HEK293 (cell line): ENCODE results near the gene HLF.

Source experiments
- CTCF ChIA-PET: fragments of 350-600 bp; formaldehyde crosslinking; extraction: SDS; loops from one replicate; lab custom pipeline; 2021; ENCODE audit warnings: antibody characterized with exemption; lab: Yijun Ruan, JAX
- POLR2A ChIA-PET: fragments of 300-600 bp; formaldehyde crosslinking; extraction: SDS; loops from one replicate; lab custom pipeline; 2020; ENCODE audit warnings: antibody characterized with exemption, inconsistent platforms; lab: Yijun Ruan, JAX
- H3K27ac ChIP-seq: fragments of 200-500 bp; sonication (Bioruptor generic); 2 replicates; pipeline ENCODE4 v1.5.1; 2014; ENCODE audit warnings: low read depth, low read length, control low read depth, inconsistent platforms; ENCODE audit errors: extremely low read depth
- H3K36me3 ChIP-seq, 2 experiments: fragments of 200-500 bp in 1 of 2; sonication (Bioruptor generic) in 1 of 2; 1 replicate in 1 of 2; 2 replicates in 1 of 2; pipeline ENCODE4 v1.5.1; 2014 to 2017; ENCODE audit warnings: inconsistent platforms in 2 of 2, low read length in 2 of 2; ENCODE audit not compliant: control insufficient read depth in 2 of 2, insufficient read depth in 1 of 2
- H3K4me1 ChIP-seq: fragments of 200-500 bp; sonication (Bioruptor generic); 2 replicates; pipeline ENCODE4 v1.5.1; 2014; ENCODE audit warnings: mild to moderate bottlenecking, low read length, inconsistent platforms; ENCODE audit not compliant: control insufficient read depth, insufficient read depth
- H3K4me3 ChIP-seq: 2 replicates; pipeline ENCODE4 v1.5.1; 2011; ENCODE audit warnings: low read depth, mild to moderate bottlenecking, control low read depth, low read length, moderate library complexity
- H3K9me3 ChIP-seq: fragments of 200-500 bp; sonication (Bioruptor generic); 2 replicates; pipeline ENCODE4 v1.5.1; 2014; ENCODE audit warnings: low read depth, low read length, inconsistent platforms; ENCODE audit not compliant: control insufficient read depth, insufficient read depth
- BCL11A ChIP-seq: fragments of 450-650 bp; formaldehyde crosslinking; IDR thresholded peaks from 2 replicates; pipeline ENCODE4 v1.5.1; 2016; ENCODE audit warnings: low read depth, missing biosample characterization, missing genetic modification characterization
- KLF1 ChIP-seq: fragments of 450-650 bp; formaldehyde crosslinking; IDR thresholded peaks from 2 replicates; pipeline ENCODE4 v1.5.1; 2016; ENCODE audit warnings: missing biosample characterization, missing genetic modification characterization
- PRDM1 ChIP-seq: fragments of 450-650 bp; formaldehyde crosslinking; IDR thresholded peaks from 2 replicates; pipeline ENCODE4; 2016; ENCODE audit warnings: missing biosample characterization, missing genetic modification characterization
- SALL2 ChIP-seq: fragments of 450-650 bp; formaldehyde crosslinking; IDR thresholded peaks from 2 replicates; pipeline ENCODE4 v1.5.0; 2017; ENCODE audit warnings: missing biosample characterization, mild to moderate bottlenecking, missing genetic modification characterization, borderline replicate concordance
- ZFP37 ChIP-seq: fragments of 450-650 bp; formaldehyde crosslinking; IDR thresholded peaks from 2 replicates; pipeline ENCODE4 v1.5.1; 2016; ENCODE audit warnings: missing biosample characterization, missing genetic modification characterization
- ZNF133 ChIP-seq: fragments of 450-650 bp; formaldehyde crosslinking; IDR thresholded peaks from 2 replicates; pipeline ENCODE4 v1.5.1; 2016; ENCODE audit warnings: missing biosample characterization, missing genetic modification characterization
- ZNF202 ChIP-seq: fragments of 450-650 bp; formaldehyde crosslinking; IDR thresholded peaks from 2 replicates; pipeline ENCODE4 v1.5.1; 2016; ENCODE audit warnings: missing biosample characterization, missing genetic modification characterization, borderline replicate concordance
- ZNF248 ChIP-seq: fragments of 450-650 bp; formaldehyde crosslinking; IDR thresholded peaks from 2 replicates; pipeline ENCODE4 v1.5.1; 2017; ENCODE audit warnings: missing biosample characterization, missing genetic modification characterization
- ZNF335 ChIP-seq: fragments of 450-650 bp; formaldehyde crosslinking; conservative IDR thresholded peaks from 2 replicates; pipeline ENCODE4 v1.5.1; 2016; ENCODE audit warnings: missing biosample characterization, missing genetic modification characterization
- ZNF561 ChIP-seq: fragments of 450-650 bp; IDR thresholded peaks from 2 replicates; pipeline ENCODE4 v1.5.1; 2018; ENCODE audit warnings: missing biosample characterization, missing genetic modification characterization, borderline replicate concordance
- ZNF747 ChIP-seq: fragments of 450-650 bp; formaldehyde crosslinking; IDR thresholded peaks from 2 replicates; pipeline ENCODE4 v1.5.1; 2016; ENCODE audit warnings: missing biosample characterization, missing genetic modification characterization
- ZNF768 ChIP-seq: fragments of 450-650 bp; formaldehyde crosslinking; IDR thresholded peaks from 2 replicates; pipeline ENCODE4 v1.5.1; 2018; ENCODE audit warnings: missing biosample characterization, mild to moderate bottlenecking, missing genetic modification characterization
- TF ChIP-seq, protein P1 (sequence below): fragments of 450-650 bp; formaldehyde crosslinking; IDR thresholded peaks from 2 replicates; pipeline ENCODE4 v1.5.1; 2016; ENCODE audit warnings: missing biosample characterization, missing genetic modification characterization
- TF ChIP-seq, protein P2 (sequence below): fragments of 450-650 bp; formaldehyde crosslinking; IDR thresholded peaks from 2 replicates; pipeline ENCODE4 v1.5.1; 2016; ENCODE audit warnings: missing biosample characterization, missing genetic modification characterization, borderline replicate concordance
- TF ChIP-seq, protein P3 (sequence below): fragments of 450-650 bp; formaldehyde crosslinking; IDR thresholded peaks from 2 replicates; pipeline ENCODE4 v1.5.1; 2017; ENCODE audit warnings: missing biosample characterization, missing genetic modification characterization
- TF ChIP-seq, protein P4 (sequence below): fragments of 450-650 bp; formaldehyde crosslinking; IDR thresholded peaks from 2 replicates; pipeline ENCODE4 v1.5.1; 2016; ENCODE audit warnings: missing biosample characterization, missing genetic modification characterization, borderline replicate concordance
- TF ChIP-seq, protein P5 (sequence below): fragments of 450-650 bp; formaldehyde crosslinking; IDR thresholded peaks from 2 replicates; pipeline ENCODE4 v1.5.0; 2017; ENCODE audit warnings: missing biosample characterization, missing genetic modification characterization, borderline replicate concordance

Gene HLF

DNA sequence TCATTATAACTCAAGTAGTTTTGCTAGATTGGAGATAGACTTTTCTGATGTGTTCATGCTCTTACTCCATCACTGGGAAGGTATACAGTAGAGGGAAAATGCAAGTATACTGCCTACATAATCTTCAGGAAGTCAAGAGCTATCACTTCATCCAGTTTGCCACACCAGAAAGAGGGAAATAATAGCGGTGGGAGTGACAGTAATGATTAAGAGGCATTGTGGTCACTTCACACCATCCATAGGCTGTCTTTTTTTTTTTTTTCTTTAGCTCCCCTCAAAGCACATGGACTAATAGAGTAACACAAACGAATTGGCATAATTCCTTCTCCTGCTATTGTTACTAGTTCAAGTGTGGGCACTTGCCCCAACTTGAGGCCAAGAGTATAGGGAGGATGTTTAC, 28.4 kb upstream of the HLF start:
- no peaks in the 10 kb centered on the region for H3K9me3 ChIP-seq
- TF ChIP-seq ZNF747 (tag by site-specific recombination) (no peak), SALL2 (tag by site-specific recombination) (no peak), ZNF202 (tag by site-specific recombination) (no peak), PRDM1 (tag by site-specific recombination) (no peak), KLF1 (tag by site-specific recombination) (no peak), ZNF133 (no peak), ZFP37 (tag by site-specific recombination) (no peak), ZNF561 (tag by site-specific recombination) (no peak), ZNF248 (tag by site-specific recombination) (no peak), ZNF335 (tag by site-specific recombination) (no peak), ZNF768 (no peak), BCL11A (tag by site-specific recombination) (no peak)
- TF ChIP-seq, protein P1, sequence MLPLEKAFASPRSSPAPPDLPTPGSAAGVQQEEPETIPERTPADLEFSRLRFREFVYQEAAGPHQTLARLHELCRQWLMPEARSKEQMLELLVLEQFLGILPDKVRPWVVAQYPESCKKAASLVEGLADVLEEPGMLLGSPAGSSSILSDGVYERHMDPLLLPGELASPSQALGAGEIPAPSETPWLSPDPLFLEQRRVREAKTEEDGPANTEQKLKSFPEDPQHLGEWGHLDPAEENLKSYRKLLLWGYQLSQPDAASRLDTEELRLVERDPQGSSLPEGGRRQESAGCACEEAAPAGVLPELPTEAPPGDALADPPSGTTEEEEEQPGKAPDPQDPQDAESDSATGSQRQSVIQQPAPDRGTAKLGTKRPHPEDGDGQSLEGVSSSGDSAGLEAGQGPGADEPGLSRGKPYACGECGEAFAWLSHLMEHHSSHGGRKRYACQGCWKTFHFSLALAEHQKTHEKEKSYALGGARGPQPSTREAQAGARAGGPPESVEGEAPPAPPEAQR = no peak
- TF ChIP-seq, protein P2, sequence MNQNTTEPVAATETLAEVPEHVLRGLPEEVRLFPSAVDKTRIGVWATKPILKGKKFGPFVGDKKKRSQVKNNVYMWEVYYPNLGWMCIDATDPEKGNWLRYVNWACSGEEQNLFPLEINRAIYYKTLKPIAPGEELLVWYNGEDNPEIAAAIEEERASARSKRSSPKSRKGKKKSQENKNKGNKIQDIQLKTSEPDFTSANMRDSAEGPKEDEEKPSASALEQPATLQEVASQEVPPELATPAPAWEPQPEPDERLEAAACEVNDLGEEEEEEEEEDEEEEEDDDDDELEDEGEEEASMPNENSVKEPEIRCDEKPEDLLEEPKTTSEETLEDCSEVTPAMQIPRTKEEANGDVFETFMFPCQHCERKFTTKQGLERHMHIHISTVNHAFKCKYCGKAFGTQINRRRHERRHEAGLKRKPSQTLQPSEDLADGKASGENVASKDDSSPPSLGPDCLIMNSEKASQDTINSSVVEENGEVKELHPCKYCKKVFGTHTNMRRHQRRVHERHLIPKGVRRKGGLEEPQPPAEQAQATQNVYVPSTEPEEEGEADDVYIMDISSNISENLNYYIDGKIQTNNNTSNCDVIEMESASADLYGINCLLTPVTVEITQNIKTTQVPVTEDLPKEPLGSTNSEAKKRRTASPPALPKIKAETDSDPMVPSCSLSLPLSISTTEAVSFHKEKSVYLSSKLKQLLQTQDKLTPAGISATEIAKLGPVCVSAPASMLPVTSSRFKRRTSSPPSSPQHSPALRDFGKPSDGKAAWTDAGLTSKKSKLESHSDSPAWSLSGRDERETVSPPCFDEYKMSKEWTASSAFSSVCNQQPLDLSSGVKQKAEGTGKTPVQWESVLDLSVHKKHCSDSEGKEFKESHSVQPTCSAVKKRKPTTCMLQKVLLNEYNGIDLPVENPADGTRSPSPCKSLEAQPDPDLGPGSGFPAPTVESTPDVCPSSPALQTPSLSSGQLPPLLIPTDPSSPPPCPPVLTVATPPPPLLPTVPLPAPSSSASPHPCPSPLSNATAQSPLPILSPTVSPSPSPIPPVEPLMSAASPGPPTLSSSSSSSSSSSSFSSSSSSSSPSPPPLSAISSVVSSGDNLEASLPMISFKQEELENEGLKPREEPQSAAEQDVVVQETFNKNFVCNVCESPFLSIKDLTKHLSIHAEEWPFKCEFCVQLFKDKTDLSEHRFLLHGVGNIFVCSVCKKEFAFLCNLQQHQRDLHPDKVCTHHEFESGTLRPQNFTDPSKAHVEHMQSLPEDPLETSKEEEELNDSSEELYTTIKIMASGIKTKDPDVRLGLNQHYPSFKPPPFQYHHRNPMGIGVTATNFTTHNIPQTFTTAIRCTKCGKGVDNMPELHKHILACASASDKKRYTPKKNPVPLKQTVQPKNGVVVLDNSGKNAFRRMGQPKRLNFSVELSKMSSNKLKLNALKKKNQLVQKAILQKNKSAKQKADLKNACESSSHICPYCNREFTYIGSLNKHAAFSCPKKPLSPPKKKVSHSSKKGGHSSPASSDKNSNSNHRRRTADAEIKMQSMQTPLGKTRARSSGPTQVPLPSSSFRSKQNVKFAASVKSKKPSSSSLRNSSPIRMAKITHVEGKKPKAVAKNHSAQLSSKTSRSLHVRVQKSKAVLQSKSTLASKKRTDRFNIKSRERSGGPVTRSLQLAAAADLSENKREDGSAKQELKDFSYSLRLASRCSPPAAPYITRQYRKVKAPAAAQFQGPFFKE (tag by site-specific recombination) = no peak
- TF ChIP-seq, protein P3, sequence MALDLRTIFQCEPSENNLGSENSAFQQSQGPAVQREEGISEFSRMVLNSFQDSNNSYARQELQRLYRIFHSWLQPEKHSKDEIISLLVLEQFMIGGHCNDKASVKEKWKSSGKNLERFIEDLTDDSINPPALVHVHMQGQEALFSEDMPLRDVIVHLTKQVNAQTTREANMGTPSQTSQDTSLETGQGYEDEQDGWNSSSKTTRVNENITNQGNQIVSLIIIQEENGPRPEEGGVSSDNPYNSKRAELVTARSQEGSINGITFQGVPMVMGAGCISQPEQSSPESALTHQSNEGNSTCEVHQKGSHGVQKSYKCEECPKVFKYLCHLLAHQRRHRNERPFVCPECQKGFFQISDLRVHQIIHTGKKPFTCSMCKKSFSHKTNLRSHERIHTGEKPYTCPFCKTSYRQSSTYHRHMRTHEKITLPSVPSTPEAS (tag by site-specific recombination) = no peak
- TF ChIP-seq, protein P4, sequence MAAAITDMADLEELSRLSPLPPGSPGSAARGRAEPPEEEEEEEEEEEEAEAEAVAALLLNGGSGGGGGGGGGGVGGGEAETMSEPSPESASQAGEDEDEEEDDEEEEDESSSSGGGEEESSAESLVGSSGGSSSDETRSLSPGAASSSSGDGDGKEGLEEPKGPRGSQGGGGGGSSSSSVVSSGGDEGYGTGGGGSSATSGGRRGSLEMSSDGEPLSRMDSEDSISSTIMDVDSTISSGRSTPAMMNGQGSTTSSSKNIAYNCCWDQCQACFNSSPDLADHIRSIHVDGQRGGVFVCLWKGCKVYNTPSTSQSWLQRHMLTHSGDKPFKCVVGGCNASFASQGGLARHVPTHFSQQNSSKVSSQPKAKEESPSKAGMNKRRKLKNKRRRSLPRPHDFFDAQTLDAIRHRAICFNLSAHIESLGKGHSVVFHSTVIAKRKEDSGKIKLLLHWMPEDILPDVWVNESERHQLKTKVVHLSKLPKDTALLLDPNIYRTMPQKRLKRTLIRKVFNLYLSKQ (tag by site-specific recombination) = no peak
- TF ChIP-seq, protein P5, sequence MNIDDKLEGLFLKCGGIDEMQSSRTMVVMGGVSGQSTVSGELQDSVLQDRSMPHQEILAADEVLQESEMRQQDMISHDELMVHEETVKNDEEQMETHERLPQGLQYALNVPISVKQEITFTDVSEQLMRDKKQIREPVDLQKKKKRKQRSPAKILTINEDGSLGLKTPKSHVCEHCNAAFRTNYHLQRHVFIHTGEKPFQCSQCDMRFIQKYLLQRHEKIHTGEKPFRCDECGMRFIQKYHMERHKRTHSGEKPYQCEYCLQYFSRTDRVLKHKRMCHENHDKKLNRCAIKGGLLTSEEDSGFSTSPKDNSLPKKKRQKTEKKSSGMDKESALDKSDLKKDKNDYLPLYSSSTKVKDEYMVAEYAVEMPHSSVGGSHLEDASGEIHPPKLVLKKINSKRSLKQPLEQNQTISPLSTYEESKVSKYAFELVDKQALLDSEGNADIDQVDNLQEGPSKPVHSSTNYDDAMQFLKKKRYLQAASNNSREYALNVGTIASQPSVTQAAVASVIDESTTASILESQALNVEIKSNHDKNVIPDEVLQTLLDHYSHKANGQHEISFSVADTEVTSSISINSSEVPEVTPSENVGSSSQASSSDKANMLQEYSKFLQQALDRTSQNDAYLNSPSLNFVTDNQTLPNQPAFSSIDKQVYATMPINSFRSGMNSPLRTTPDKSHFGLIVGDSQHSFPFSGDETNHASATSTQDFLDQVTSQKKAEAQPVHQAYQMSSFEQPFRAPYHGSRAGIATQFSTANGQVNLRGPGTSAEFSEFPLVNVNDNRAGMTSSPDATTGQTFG = no peak
- ChIA-PET CTCF (no interaction called here), POLR2A (interaction anchor here (0.6 kb wide), 1 partner anchor 19 kb away, joined by 3 read pairs; no protein-coding TSS in a partner anchor)
- H3K36me3 ChIP-seq = no peaks in the 10 kb centered on the region
- no peaks in the 10 kb centered on the region for H3K4me1 ChIP-seq
- H3K27ac ChIP-seq = no peak overlapping the region
- no peak overlapping the region for H3K4me3 ChIP-seq
